GM21447 (cell line): Measurements from ENCODE around the gene SIN3B.

Experiments used
- ATAC-seq: cut with Tn5 transposase; IDR thresholded peaks from one replicate; pipeline ENCODE4 v1.9.1; 2021; ENCODE audit not compliant: unreplicated experiment

The SIN3B gene

DNA sequence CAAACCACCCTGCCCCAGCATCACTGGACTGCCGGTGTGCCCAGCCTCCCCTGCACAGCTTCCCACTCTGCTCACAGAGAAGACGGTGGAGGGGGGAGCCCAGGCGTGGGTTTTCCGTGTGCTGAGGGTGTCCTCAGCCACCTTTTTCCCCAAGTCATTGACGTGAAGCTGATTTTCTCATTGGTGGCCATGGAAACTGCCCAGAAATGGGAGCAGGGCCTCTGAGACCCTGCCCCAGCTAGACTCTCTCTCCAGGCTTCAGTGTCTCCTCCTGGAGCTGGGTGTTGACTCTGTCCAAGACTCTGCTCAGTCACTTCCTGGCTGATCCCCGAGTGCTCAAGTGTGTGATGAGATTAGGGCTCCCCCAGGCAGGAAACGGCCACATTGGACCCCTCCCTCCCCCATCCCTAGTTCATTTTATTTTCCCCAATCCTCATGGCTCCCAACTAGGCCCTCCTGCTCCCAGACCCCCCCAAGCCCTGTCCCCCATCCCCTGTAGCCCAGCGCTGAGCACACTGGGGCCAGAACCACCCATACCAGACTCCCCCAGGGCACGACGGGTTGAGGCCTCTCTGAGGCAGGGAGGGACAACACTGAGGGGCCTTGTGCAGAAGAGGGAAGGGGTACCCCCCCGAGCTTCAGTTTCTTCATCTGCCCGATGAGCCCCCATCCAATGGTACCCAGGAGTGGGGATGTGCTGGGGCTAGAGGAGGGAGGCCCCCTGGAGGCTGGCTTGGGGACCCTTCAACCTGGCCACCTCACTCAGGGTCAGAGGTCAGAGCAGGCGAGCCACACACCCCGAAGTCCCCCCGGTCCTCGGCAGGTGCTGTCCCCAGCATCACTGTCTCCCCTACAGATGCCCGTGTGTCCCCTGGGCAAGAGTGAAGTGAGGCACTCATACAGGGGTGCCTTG, 58.4 kb downstream of the SIN3B start:
- no peak for ATAC-seq

DNA sequence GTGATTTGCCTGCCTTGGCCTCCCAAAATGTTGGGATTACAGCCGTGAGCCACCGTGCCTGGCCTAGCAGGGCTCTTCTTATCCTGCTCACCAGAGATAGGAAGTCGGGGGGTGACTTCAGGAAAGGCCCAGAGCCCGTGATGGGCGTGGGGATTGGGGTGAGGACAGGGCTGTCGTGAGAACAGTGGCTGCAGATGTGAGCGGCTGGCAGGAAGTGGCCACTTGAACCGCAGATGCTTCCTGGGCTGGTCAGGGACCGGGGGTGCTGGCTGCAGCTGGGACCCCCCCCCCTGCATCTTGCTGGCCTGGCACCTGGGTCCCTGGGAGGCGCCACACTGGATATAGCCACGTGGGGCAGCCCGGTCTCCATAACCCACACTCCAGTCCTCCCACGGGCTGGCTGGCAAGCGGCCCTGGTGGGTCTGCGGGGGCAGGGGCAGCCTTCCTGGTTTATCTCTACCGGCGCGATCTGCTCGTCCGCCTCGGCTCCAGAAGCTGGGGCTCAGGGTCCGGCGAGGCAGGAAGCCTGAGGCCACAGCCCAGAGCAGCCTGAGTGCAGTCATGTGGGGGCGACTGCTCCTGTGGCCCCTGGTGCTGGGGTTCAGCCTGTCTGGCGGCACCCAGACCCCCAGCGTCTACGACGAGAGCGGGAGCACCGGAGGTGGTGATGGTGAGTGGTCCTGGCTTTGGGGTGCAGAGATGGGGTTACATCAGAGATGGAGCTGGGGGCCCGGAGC, 59.6 kb downstream of the SIN3B start, which contains the start of gene F2RL3:
Gene F2RL3, plus strand, starts transcription at position 371 of the 737 bp plus-strand sequence. Its CDS starts 191 bp downstream, at position 562.
- ATAC-seq, result no peak

DNA sequence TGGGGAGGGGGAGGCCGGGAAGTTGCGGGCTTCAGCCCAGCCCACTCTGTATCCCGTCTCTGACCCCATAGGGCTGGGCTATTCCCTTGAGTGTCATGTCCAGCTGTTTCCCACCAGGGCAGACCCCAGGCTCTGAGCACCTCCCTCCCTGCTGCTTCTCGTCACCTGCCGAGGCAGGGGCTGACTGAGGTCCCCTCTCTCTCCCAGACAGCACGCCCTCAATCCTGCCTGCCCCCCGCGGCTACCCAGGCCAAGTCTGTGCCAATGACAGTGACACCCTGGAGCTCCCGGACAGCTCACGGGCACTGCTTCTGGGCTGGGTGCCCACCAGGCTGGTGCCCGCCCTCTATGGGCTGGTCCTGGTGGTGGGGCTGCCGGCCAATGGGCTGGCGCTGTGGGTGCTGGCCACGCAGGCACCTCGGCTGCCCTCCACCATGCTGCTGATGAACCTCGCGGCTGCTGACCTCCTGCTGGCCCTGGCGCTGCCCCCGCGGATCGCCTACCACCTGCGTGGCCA, 60.2 kb downstream of the SIN3B start:
- ATAC-seq, result no peak

DNA sequence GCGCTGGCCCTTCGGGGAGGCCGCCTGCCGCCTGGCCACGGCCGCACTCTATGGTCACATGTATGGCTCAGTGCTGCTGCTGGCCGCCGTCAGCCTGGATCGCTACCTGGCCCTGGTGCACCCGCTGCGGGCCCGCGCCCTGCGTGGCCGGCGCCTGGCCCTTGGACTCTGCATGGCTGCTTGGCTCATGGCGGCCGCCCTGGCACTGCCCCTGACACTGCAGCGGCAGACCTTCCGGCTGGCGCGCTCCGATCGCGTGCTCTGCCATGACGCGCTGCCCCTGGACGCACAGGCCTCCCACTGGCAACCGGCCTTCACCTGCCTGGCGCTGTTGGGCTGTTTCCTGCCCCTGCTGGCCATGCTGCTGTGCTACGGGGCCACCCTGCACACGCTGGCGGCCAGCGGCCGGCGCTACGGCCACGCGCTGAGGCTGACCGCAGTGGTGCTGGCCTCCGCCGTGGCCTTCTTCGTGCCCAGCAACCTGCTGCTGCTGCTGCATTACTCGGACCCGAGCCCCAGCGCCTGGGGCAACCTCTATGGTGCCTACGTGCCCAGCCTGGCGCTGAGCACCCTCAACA, 60.8 kb downstream of the SIN3B start:
- no peak for ATAC-seq

DNA sequence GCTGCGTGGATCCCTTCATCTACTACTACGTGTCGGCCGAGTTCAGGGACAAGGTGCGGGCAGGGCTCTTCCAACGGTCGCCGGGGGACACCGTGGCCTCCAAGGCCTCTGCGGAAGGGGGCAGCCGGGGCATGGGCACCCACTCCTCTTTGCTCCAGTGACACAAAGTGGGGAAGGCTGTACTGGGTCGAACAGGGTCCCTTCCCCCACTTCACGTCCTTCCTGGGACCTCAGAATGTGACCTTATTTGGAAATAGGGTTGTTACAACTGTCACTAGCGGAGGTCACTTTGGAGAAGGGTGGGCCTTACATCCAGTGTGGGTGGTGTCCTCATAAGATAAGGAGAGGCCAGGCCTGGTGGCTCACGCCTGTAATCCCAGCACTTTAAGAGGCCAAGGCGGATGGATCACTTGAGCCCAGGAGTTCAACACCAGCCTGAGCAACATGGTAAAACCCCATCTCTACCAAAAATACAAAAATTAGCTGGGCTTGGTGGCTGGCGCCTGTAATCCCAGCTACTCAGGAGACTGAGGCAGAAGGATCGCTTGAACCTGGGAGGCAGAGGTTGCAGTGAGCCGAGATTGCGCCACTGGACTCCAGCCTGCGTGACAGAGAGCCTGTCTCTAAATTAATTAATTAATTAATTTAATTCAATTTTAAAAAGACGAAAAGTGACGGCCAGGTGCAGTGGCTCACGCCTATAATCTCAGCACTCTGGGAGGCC, 61.4 kb downstream of the SIN3B start:
- no peak for ATAC-seq

DNA sequence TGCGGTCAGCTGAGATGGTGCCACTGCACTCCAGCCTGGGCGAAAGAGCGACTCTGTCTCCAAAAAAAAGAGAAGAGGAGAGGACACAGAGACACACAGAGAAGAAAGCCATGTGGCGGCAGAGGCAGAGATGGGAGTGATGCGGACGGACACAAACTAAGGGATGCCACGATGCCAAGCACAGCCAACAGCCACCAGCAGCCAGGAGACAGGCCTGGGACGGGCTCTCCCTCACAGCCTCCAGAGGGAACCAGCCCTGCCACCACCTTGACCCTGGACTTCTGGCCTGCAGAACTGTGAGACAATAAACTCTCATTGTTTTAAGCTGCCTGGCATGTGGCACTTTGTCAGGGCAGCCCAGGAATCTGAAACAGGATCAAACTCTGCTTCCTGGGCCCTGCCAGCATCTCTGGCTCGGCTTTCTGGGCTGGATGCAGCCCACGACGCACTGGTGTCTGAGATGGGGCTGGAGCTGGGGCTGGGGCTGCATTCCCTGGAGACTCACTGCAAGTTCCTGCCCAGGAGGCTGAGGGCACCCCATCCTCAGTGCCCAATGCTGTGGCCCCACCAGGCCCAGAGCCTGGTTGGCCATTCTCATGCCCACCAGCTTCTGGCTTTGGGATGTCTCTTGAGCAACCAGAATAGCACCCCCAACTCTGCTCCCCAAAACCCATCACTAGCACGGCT, 62.6 kb downstream of the SIN3B start:
- no peak for ATAC-seq

DNA sequence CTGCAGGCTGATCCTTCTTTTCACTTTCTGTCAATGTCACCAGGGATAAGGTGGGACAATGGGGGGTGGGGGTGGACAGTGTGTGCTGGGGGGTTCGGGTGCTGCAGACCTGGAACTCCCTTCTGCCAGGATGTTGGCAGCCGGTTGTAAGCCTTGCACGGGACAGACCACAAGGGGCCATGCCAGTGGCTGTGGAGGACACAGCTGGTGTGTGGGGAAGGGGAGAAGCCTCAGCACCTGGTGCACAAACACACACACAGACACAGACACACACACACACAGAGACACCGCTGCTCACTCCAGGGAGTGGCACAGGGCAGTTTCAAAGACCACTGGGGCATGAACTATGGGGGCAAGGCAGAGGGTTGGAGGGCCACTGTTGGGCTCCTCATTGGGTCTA, 63.2 kb downstream of the SIN3B start:
- no peak for ATAC-seq

DNA sequence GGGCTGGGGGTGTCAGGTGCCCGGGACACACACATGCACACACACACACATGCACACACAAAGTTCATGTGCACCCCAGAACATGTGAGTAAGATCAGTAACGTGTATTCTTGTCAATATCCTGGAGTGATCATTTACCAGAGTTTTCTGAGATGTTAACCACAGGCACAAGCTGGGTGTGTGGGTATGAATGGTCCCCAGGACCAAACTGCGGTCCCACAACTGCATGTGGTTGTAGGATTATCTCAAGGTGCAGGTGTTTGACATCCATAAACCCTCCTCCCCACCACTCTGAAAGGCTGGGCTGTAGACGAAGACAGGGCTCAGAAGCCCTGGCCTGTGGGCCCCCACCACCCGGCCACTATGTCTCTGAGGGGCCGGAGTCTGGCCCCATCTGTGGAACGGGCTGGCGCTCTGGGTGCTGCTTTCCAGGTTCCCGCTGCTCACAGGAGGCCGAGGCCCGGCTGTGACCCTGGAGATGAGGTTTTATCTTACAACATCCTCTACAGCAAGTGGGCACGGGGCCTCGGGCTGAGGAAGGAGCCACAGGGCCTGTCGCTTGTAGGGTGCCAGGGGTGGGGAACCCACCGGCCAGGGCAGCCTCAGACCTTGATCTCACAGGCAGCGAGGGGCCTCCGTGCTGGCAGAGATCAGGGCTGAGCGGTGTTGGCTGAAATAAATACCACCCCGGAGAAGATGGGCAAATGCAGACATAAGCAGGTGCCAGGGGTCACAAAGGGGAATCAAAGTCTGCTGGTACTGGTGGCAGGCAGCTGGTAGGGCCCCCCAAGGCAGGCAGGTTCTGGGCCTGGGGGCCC, 63.9 kb downstream of the SIN3B start:
- ATAC-seq, result no peak

DNA sequence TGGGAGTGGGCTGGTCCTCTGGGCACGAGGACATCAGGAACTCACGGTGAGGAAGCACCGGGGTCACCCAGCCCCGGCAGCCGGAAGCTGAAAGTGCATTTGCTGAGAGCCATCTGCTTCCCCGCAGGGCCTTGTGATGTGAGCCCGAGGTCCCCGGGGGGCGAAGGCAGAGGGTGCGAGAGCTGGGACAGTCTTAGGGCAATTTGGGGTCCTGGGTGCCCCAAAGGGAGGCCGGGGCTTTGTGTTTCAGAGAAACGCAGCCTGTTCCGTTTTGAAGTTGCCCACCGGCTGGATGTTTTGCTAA, 64.4 kb downstream of the SIN3B start:
- no peak for ATAC-seq

DNA sequence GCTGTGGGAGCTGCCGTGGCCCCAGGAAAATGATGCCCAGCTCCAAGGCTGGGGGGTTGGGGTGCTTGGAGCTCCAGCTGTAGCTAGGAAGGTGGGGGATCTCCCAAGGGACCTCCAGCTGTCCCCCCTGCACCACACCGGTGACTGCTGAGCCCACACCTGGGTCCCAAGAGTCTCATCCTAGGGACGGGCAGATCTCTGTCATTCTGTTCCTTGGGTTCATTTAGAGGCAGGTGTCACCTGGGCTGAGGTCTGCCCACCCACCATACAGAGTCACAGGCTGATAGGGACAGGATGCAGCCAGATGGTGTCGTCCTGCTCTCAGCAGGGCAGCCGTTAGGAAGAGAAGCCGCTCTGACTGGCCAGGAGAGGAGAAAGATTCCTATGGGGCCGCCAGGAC, 64.9 kb downstream of the SIN3B start:
- ATAC-seq, result no peak

DNA sequence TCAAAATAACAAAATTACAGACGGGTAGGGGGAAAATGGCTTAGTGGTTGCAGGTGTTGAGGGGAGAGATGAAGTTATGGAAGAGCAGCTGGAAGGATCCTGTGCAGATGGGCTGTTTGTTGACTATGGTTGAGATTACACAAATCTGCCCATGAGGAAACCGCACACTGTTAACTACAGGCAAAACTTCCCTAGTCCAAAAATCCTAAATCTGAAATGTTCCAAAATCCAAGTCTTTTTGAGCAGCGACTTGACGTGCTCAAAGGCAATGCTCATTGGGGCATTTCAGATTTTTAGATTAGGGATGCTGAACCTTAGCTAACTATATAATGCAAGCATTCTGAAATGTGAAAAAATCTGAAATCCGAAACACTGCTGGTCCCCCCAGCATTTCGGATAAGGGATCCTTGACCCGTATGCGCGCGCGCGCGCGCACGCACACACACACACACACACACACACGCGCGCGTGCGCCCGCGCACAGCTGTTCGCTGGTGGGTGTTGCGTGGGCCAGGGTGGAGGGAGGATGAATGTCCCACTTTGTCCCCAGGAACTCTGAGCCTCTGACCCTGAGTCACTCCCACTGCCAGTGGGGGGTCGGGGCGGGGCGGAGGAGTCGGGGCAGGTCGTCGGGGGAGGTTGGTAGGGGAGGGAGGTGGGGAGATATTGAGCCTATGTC, 66.4 kb downstream of the SIN3B start:
- no peak for ATAC-seq

DNA sequence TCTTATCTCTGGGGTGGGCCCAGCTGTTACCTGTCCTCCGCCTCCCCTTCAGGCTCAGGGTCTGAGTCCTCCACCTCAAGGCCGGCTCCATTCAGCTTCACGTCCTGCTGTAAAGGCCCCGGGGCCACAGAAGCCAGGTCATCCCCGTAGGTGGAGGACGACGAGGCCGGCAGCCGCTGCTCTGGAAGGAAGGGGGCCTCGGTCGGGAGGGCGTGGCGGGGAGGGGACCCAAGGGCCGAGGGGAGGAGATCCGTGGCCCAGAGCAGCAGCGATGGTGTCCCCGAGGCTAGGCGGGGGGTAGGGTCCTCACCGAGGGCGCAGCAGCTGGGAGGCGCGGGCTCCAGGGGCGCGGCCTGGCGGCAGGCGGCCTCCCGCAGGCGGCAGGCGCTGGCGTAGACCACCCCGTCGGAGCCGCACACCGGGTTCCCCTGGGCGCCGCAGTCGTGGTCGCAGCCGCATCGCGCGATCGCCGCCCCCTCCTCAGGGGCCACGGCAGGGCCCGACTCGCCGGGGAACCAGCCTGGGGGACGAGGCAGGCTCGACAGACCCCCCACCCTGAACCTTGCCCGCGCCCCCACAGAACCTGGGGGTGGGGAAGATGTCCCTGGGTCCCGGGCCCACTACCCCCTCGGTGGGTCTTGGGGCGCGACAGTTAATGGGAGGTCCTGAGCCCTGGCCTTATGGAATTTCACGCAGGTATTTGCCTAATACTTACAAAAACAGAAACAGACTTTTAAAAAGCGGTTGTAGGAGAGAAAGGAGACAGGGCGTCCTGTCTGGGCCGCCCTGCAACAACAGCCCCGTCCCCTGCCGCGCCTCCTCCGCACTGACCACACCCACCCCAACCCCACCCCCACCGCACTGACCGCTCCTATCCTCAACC, 67.2 kb downstream of the SIN3B start:
- ATAC-seq, result peak; percentile 29

DNA sequence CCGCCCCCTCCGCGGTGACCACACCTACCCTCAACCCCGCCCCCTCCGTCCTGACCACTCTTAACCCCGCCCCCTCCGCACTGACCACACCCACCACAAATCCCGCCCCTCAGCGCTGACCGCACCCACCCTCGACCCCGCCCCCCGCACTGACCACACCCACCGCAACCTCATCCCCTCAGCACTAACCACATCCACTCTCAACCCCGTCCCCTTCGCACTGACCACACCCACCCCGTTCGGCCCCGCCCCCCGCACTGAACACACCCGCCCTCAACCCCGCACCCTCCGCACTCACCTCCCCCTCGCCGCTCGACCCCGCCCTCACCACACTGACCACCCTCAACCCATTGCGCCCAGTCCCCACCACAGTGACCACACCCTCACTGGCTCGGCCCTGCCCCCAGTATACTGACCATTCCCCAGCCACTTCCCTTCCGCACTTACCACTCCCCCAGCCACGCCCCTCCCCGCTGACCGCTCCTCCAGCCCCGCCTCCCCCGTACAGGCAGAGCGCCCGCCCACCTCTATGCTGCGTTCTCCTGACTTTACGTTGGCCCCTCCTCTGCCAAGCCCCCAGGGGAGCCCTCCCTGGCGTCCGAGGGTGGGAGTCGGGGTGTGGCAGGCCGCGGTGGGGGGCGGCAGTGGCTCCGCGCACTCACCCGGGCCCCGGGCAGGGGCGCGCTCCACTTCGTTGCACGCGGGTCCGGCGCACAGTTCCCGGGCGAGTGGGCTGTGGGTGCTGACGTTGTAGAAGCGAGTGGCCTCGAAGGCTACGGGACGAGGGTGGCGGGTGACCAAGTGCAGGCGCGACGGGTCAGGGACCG, 68.0 kb downstream of the SIN3B start:
- ATAC-seq, result peak; percentile 34

DNA sequence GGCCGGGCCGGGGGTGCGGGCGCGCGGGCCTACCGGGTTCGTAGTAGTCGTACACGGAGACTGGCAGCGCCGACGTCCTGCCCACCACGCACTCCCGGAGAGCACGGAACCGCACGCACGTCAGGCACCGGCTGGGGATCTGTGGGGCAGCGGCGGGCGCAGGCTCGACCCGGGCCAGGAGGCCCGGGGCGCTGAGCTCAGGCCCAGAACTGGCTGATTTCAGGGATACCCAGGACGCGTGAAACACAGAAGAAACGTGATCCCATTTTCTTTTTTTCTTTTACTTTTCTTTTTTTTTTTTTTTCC, 68.6 kb downstream of the SIN3B start:
- no peak for ATAC-seq

DNA sequence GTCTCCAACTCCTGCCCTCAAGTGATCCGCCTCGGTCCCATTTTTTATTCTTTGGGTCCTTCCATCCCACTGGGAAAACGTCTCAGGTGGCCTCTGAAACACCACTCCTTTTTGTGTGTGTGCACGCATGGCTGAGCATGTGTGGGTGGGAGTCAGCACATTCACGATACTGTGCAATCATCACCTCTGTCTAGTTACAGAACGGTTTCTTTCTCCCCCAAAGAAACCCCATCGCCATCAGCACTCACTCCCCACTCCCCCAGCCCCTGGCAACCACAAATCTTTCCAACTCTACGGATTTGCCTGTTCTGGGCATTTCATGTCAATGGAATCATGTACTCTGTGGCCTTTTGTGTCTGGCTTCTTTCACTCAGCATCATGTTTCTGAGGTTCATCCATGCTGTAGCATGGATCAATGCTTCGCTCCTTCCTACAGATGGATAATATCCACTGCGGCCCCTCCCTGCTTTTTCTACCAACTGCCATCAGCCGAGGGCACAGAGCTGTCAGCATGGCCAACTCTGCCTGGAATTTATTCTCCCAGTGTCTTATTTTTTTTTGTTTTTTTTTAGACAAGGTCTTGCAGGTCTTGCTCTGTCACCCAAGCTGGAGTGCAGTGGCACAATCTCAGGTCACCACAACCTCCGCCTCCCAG, 69.3 kb downstream of the SIN3B start:
- no peak for ATAC-seq

DNA sequence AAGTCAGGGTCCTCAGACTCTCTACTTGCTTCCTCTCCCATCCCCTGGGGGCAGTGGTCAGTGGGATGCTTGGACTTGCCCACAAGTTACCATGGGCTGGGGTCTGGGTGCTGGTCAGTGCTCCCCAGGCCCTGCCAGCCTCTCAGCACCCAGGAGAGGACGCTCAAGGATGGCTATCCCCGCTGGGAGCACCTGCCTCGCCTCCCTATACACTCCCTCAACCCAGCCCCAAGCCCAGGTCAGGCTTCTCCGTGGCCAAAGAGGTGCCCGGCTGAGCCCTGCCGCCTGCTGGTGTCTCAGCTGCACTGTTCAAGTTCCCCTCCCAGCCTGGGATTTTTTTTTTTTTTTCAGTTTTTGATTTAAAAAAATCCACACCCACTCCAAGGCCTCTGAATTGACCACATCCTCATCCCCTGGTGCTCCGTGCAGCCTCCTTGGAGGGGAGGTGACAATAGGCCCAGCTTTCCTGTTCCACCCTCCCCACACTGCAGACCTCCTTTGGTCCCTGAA, 70.4 kb downstream of the SIN3B start:
- ATAC-seq, result no peak
